ENCODE measurements around the gene PLIN4. TPM values are rescaled to one million over a fixed set of nuclear protein-coding genes. Genes with fewer than 3 reads are reported as not detected.

Gene PLIN4
- total and polyA plus RNA-seq, 9 of the 15 experiments (the other 6 are each of a cell fraction or from before 2014, with no cell fraction given) = 0.04 to 0.16 (median 0.07) TPM; not detected in 3

GRCh38 chr19:4457654-4458395 is 60.5 kb downstream of the PLIN4 start, which contains the start of gene UBXN6 (continued):
- TF ChIP-seq PHF21A (IDR thresholded peaks at IDR 0.05; ENCODE audit: borderline replicate concordance, low read depth) (peak; percentile 21; the same call in 1 of the 2 replicates), TBL1XR1 (IDR thresholded peaks at IDR 0.05; ENCODE audit: low read length in 2 of 2) (peak in 1 of 2 experiments; percentile 60; a peak in 1 of 4 replicates), ZNF639 (CRISPR knock-in tag; conservative IDR thresholded peaks at IDR 0.05 in 1 of 2, IDR thresholded peaks at IDR 0.05 in 1 of 2) (peak in 1 of 2 experiments; percentile 95; a peak in 2 of 4 replicates), ETV1 (tag; conservative IDR thresholded peaks at IDR 0.05; ENCODE audit: low read depth) (peak; percentile 98), HOXB6 (CRISPR knock-in tag; IDR thresholded peaks at IDR 0.05; ENCODE audit: borderline replicate concordance) (no peak), E2F6 (IDR thresholded peaks at IDR 0.05; ENCODE audit: borderline replicate concordance in 1 of 2, extremely low read depth in 1 of 2, insufficient read depth in 1 of 2, insufficient read length in 1 of 2, low read depth in 1 of 2, low read length in 1 of 2, poor library complexity in 1 of 2, severe bottlenecking in 1 of 2) (no peak), EP300 (IDR thresholded peaks at IDR 0.05; ENCODE audit: low read length) (peak; percentile 59), EZH2 (IDR thresholded peaks at IDR 0.05; ENCODE audit: borderline replicate concordance, low read depth, low read length) (no peak), TAF1 (IDR thresholded peaks at IDR 0.05; ENCODE audit: control insufficient read depth, extremely low read depth, insufficient read depth, low read length, severe bottlenecking) (peak; percentile 55), ZNF830 (CRISPR knock-in tag; IDR thresholded peaks at IDR 0.05) (no peak), NR2C1 (IDR thresholded peaks at IDR 0.05) (peak; percentile 79), NR2C1 (tag; IDR thresholded peaks at IDR 0.05) (peak; percentile 71), PTBP1 (IDR thresholded peaks at IDR 0.05; ENCODE audit: low read depth, low read length) (no peak), CSDE1 (IDR thresholded peaks at IDR 0.05) (peak in 1 of 2 experiments; percentile 86; a peak in 2 of 4 replicates), ZNF77 (CRISPR knock-in tag; IDR thresholded peaks at IDR 0.05) (no peak), ZFX (CRISPR knock-in tag; IDR thresholded peaks at IDR 0.05) (no peak; the same call in 1 of the 2 replicates), EP400 (IDR thresholded peaks at IDR 0.05) (peak; percentile 76), TEAD1 (CRISPR knock-in tag; IDR thresholded peaks at IDR 0.05) (no peak), TBP (optimal IDR thresholded peaks at IDR 0.05; ENCODE audit: low read depth, low read length) (peak; percentile 8), RFX1 (IDR thresholded peaks at IDR 0.05) (peak; percentile 98), RB1 (IDR thresholded peaks at IDR 0.05; ENCODE audit: low read depth) (peak; percentile 71)
- TF ChIP-seq, protein P1, sequence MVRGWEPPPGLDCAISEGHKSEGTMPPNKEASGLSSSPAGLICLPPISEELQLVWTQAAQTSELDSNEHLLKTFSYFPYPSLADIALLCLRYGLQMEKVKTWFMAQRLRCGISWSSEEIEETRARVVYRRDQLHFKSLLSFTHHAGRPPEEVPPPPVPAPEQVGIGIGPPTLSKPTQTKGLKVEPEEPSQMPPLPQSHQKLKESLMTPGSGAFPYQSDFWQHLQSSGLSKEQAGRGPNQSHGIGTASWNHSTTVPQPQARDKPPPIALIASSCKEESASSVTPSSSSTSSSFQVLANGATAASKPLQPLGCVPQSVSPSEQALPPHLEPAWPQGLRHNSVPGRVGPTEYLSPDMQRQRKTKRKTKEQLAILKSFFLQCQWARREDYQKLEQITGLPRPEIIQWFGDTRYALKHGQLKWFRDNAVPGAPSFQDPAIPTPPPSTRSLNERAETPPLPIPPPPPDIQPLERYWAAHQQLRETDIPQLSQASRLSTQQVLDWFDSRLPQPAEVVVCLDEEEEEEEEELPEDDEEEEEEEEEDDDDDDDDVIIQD (CRISPR knock-in tag; IDR thresholded peaks at IDR 0.05) = no peak
- TF ChIP-seq, protein P2, sequence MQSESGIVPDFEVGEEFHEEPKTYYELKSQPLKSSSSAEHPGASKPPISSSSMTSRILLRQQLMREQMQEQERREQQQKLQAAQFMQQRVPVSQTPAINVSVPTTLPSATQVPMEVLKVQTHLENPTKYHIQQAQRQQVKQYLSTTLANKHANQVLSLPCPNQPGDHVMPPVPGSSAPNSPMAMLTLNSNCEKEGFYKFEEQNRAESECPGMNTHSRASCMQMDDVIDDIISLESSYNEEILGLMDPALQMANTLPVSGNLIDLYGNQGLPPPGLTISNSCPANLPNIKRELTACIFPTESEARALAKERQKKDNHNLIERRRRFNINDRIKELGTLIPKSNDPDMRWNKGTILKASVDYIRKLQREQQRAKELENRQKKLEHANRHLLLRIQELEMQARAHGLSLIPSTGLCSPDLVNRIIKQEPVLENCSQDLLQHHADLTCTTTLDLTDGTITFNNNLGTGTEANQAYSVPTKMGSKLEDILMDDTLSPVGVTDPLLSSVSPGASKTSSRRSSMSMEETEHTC (IDR thresholded peaks at IDR 0.05) = peak; percentile 85; the same call in 1 of the 2 replicates

Data from K562 (cell line).